Mesendoderm (in vitro differentiated cells): Measurements from ENCODE around the gene ZNF391. TPM values are rescaled to one million over a fixed set of nuclear protein-coding genes. Genes with fewer than 3 reads are reported as not detected.

Source experiments
- DNase-seq: peaks from one replicate; pipeline ENCODE4 v3.0.0; 2013
- H2AK5ac ChIP-seq: 2 replicates; pipeline ENCODE4 v1.6.1; 2013; ENCODE audit warnings: low read length, inconsistent platforms
- H2BK120ac ChIP-seq: 2 replicates; pipeline ENCODE4 v1.6.1; 2013; ENCODE audit warnings: low read depth, mild to moderate bottlenecking, low read length, moderate library complexity, mixed read lengths
- H2BK15ac ChIP-seq: replicated peaks from 2 replicates; pipeline ENCODE4 v1.6.1; 2013; ENCODE audit warnings: low read depth, mild to moderate bottlenecking, moderate library complexity
- H2BK5ac ChIP-seq: 2 replicates; pipeline ENCODE4 v1.6.1; 2013; ENCODE audit warnings: low read length, inconsistent platforms
- H3K18ac ChIP-seq: 2 replicates; pipeline ENCODE4 v1.6.1; 2013; ENCODE audit warnings: mild to moderate bottlenecking, low read length, mixed read lengths
- H3K23ac ChIP-seq: one replicate; pipeline ENCODE4 v1.6.1; 2013; ENCODE audit warnings: low read length
- H3K27ac ChIP-seq: 2 replicates; pipeline ENCODE4 v1.5.1; 2013; ENCODE audit warnings: low read depth, mild to moderate bottlenecking, inconsistent platforms, low read length, moderate library complexity
- H3K27me3 ChIP-seq: 2 replicates; pipeline ENCODE4 v1.6.1; 2013; ENCODE audit warnings: low read length, control low read depth, mild to moderate bottlenecking, inconsistent platforms; ENCODE audit not compliant: insufficient read depth, poor library complexity
- H3K36me3 ChIP-seq: 2 replicates; pipeline ENCODE4 v1.6.1; 2013; ENCODE audit warnings: low read length, inconsistent platforms; ENCODE audit not compliant: control insufficient read depth, insufficient read depth
- H3K4ac ChIP-seq: one replicate; pipeline ENCODE4 v1.6.1; 2013; ENCODE audit warnings: low read depth, mild to moderate bottlenecking, low read length, moderate library complexity
- H3K4me1 ChIP-seq: 2 replicates; pipeline ENCODE4 v1.6.1; 2013; ENCODE audit warnings: low read depth, low read length, inconsistent platforms; ENCODE audit not compliant: control insufficient read depth
- H3K4me2 ChIP-seq: 2 replicates; pipeline ENCODE4 v1.6.1; 2013; ENCODE audit warnings: low read length
- H3K4me3 ChIP-seq: 2 replicates; pipeline ENCODE4 v1.5.1; 2013; ENCODE audit warnings: mild to moderate bottlenecking, low read length
- H3K56ac ChIP-seq: one replicate; pipeline ENCODE4 v1.6.1; 2013; ENCODE audit warnings: low read length
- H3K79me1 ChIP-seq: 2 replicates; pipeline ENCODE4 v1.6.1; 2013; ENCODE audit warnings: low read length, inconsistent platforms
- H3K79me2 ChIP-seq: 2 replicates; pipeline ENCODE4 v1.6.1; 2013; ENCODE audit warnings: mild to moderate bottlenecking, low read length; ENCODE audit not compliant: control insufficient read depth, insufficient read depth
- H3K9ac ChIP-seq: 2 replicates; pipeline ENCODE4 v1.6.1; 2013; ENCODE audit warnings: low read length, inconsistent platforms
- H4K5ac ChIP-seq: one replicate; pipeline ENCODE4 v1.6.1; 2013; ENCODE audit warnings: low read length
- H4K8ac ChIP-seq: one replicate; pipeline ENCODE4 v1.6.1; 2013; ENCODE audit warnings: low read depth, mild to moderate bottlenecking, control low read depth, low read length, moderate library complexity
- WGBS: extraction: QIAGEN DNeasy Blood & Tissue Kit; methylation state at CpG from one replicate; pipeline ENCODE4 v1.1.7; 2013; ENCODE audit warnings: low lambda C conversion rate, missing lambda C conversion rate; ENCODE audit not compliant: insufficient coverage; ENCODE audit errors: extremely low coverage; 5-methylcytosine and 5-hydroxymethylcytosine counted together
- polyA plus RNA-seq, 2 experiments: library from polyadenylated mRNA; stranded (reverse); fragments of 200-250 nt; gene quantifications; one replicate each; pipeline ENCODE4 v1.2.3, GENCODE V29; 2013

The ZNF391 gene
- polyA plus RNA-seq (2013, experiment 1 of 2): 14.4 TPM
- 14.2 TPM for polyA plus RNA-seq (2013, experiment 2 of 2)

DNA sequence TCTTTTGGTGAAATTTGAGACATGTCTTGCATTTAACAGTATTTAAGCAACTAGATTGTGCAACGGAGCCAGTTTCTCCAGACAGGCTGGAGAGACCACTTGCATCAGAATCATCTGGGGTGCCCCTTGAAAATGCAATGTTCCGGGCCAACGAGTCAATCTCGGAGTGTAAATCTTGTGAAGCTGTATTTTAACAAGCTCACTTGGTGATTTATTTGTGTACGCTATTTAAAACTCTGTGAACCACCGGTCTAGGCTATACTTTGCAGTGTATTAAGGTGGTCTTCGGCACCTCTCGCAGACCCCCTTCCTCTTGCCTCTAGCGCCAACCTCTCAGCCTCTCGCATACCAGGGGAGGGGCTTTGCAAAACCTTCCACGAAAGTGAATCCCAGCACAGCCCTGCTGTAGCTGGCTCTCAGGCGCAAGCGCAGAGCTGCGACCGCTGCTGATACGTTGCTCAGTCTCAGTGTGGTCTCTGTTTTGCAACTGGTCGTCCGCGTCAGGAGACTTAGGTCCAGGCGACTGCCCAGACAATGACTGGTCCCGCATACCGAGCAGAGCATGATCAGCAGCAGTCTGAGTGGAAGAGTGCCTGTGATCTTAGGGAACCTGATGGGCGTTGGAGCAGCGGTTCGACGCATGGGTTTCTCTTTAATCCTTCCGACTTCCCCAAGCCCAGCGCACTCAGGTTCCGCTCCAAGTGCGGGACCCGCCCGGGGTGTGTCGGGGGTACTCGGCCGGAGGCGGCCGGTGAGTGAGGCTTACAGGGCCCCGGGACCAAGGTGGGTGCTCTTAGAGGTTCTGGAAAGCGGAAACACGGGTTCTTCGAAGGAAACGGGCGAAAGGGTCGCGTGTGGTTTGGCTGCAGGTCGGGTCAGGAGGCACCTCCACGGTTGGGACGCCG is at the start of gene ZNF391:
Gene ZNF391 (plus strand): TSS at position 467 of the 905 bp plus-strand sequence. CDS start 11,612 bp downstream, outside the sequence.
- H3K79me1 ChIP-seq: peaks cover 5% of the 10 kb centered on the region
- H3K23ac ChIP-seq: no peak within 1 kb of the TSS
- H4K5ac ChIP-seq: no peak within 1 kb of the TSS
- H3K79me2 ChIP-seq: no peaks in the 10 kb centered on the region
- H3K27ac ChIP-seq: peak within 1 kb of the TSS; percentile 58
- peak within 1 kb of the TSS; percentile 46 for H3K18ac ChIP-seq
- H3K4me2 ChIP-seq: peak within 1 kb of the TSS; percentile 86
- H3K27me3 ChIP-seq: no peaks in the 10 kb centered on the region
- peak within 1 kb of the TSS; percentile 82 for H3K56ac ChIP-seq
- peak within 1 kb of the TSS; percentile 91 for H3K9ac ChIP-seq
- no CpG with 5 or more reads among the region's 49 CpGs for WGBS
- no peaks in the 10 kb centered on the region for H3K36me3 ChIP-seq
- peak within 1 kb of the TSS; percentile 38 for H3K4ac ChIP-seq
- H4K8ac ChIP-seq: peak within 1 kb of the TSS; percentile 87
- H2BK15ac ChIP-seq: no peak within 1 kb of the TSS
- H2BK5ac ChIP-seq: peak within 1 kb of the TSS; percentile 22
- H2BK120ac ChIP-seq: peak within 1 kb of the TSS; percentile 47
- no peaks in the 10 kb centered on the region for H3K4me1 ChIP-seq
- H3K4me3 ChIP-seq: peak within 1 kb of the TSS; percentile 26
- peak; percentile 97 for DNase-seq
- H2AK5ac ChIP-seq: no peak within 1 kb of the TSS

GRCh38 chr6:27352850-27353249 is 35.7 kb upstream of the ZNF391 start:
- no peak overlapping the region for H3K18ac ChIP-seq
- no peaks in the 10 kb centered on the region for H3K36me3 ChIP-seq
- H3K4ac ChIP-seq: no peak overlapping the region
- no peak overlapping the region for H2BK15ac ChIP-seq
- no peaks in the 10 kb centered on the region for H3K79me1 ChIP-seq
- no peak overlapping the region for H3K9ac ChIP-seq
- H4K5ac ChIP-seq: no peak overlapping the region
- H3K4me2 ChIP-seq: no peak overlapping the region
- H3K27ac ChIP-seq: no peak overlapping the region
- no peaks in the 10 kb centered on the region for H3K27me3 ChIP-seq
- no peak overlapping the region for H4K8ac ChIP-seq
- DNase-seq: no peak
- no peak overlapping the region for H2AK5ac ChIP-seq
- H3K4me1 ChIP-seq: no peaks in the 10 kb centered on the region
- no peaks in the 10 kb centered on the region for H3K79me2 ChIP-seq
- no peak overlapping the region for H2BK5ac ChIP-seq
- H3K56ac ChIP-seq: no peak overlapping the region
- H3K23ac ChIP-seq: no peak overlapping the region
- H2BK120ac ChIP-seq: no peak overlapping the region
- WGBS: no CpG with 5 or more reads among the region's 4 CpGs
- H3K4me3 ChIP-seq: no peak overlapping the region

DNA sequence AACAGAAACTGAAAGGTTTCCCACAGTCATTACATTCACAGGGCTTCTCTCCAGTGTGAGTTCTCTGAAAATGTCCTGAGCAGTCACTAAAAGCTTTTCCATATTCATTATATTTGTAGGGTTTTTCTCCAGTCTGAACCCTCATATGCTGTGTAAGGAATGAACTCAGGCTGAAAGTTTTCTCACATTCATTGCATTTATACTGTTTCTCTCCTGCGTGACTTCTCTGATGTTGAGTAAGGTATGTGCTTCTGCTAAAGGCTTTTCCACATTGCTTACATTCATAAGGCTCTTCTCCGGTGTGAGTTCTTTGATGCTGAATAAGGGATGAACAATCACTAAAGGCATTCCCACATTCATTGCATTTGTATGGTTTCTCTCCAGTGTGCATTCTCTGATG is 29.8 kb upstream of the ZNF391 start:
- no peak overlapping the region for H3K4ac ChIP-seq
- no peak for DNase-seq
- H2AK5ac ChIP-seq: no peak overlapping the region
- no peak overlapping the region for H3K56ac ChIP-seq
- no peaks in the 10 kb centered on the region for H3K79me2 ChIP-seq
- H3K4me3 ChIP-seq: peak overlapping the region; percentile 19
- H2BK5ac ChIP-seq: no peak overlapping the region
- no peaks in the 10 kb centered on the region for H3K4me1 ChIP-seq
- H3K79me1 ChIP-seq: no peaks in the 10 kb centered on the region
- H3K23ac ChIP-seq: no peak overlapping the region
- no peak overlapping the region for H4K5ac ChIP-seq
- no peak overlapping the region for H2BK120ac ChIP-seq
- H3K18ac ChIP-seq: no peak overlapping the region
- no peak overlapping the region for H4K8ac ChIP-seq
- H3K36me3 ChIP-seq: peaks cover 5% of the 10 kb centered on the region
- no peak overlapping the region for H2BK15ac ChIP-seq
- H3K27me3 ChIP-seq: no peaks in the 10 kb centered on the region
- H3K9ac ChIP-seq: no peak overlapping the region
- no CpG with 5 or more reads among the region's 2 CpGs for WGBS
- H3K27ac ChIP-seq: no peak overlapping the region
- no peak overlapping the region for H3K4me2 ChIP-seq

DNA sequence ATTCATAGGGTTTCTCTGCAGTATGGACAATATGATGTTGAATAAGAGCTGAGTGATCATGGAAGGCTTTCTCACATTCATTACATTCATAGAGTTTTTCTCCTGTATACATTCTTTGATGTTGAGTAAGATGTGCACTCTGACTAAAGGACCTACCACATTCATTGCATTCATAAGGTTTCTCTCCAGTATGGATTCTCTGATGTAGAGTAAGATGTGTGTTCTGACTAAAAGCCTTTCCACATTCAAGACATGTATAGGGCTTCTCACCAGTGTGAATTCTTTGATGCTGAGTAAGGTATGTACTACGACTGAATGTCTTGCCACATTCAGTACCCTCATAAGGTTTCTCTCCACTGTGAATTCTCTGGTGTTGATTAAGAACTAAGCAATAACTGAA is 29.3 kb upstream of the ZNF391 start:
- Histone ChIP-seq H3K4me1 (no peaks in the 10 kb centered on the region), H3K56ac (no peak overlapping the region), H3K79me2 (no peaks in the 10 kb centered on the region), H2BK5ac (no peak overlapping the region), H3K27ac (no peak overlapping the region), H3K4ac (no peak overlapping the region), H3K27me3 (no peaks in the 10 kb centered on the region), H2BK120ac (no peak overlapping the region), H3K36me3 (peaks cover 5% of the 10 kb centered on the region), H3K4me2 (no peak overlapping the region), H4K8ac (no peak overlapping the region), H3K79me1 (no peaks in the 10 kb centered on the region), H2AK5ac (no peak overlapping the region), H2BK15ac (no peak overlapping the region), H3K18ac (no peak overlapping the region), H3K9ac (no peak overlapping the region), H4K5ac (no peak overlapping the region), H3K4me3 (no peak overlapping the region), H3K23ac (no peak overlapping the region)
- DNase-seq: no peak
- WGBS: no CpG with 5 or more reads among the region's 1 CpG

- Histone ChIP-seq H3K4me1 (no peaks in the 10 kb centered on the region), H3K23ac (no peak overlapping the region), H2BK15ac (no peak overlapping the region), H3K4me3 (no peak overlapping the region), H3K79me2 (no peaks in the 10 kb centered on the region), H2BK120ac (no peak overlapping the region), H3K56ac (no peak overlapping the region), H3K9ac (no peak overlapping the region), H3K27me3 (no peaks in the 10 kb centered on the region), H3K4me2 (no peak overlapping the region), H4K8ac (no peak overlapping the region), H3K79me1 (peaks cover 1% of the 10 kb centered on the region), H3K4ac (no peak overlapping the region), H3K36me3 (no peaks in the 10 kb centered on the region), H3K18ac (no peak overlapping the region), H2AK5ac (no peak overlapping the region), H2BK5ac (no peak overlapping the region), H4K5ac (no peak overlapping the region), H3K27ac (no peak overlapping the region)
- no CpG with 5 or more reads among the region's 5 CpGs for WGBS
- no peak for DNase-seq
Measured at GRCh38 chr6:27368202-27368601, 20.4 kb upstream of the ZNF391 start.
